ENCODE results near the gene BMAL1. TPM values are rescaled to one million over a fixed set of nuclear protein-coding genes. Genes with fewer than 3 reads are reported as not detected.

BMAL1 gene
- total RNA-seq (ENCODE audit: low replicate concordance): 7.3 and 9.5 TPM in 2 replicates
- long read RNA-seq, transcript ARNTL-203 (20 exons, 2,746 nt): major isoform, 5 of 36 reads
- long read RNA-seq, partial matches to known transcripts: 3 of 36 reads
- long read RNA-seq, other reads (novel, unspliced or antisense): 23 of 36 reads

- H3K36me3 Mint-ChIP-seq: no peaks in the 10 kb centered on the region
- TF ChIP-seq CTCF (conservative IDR thresholded peaks at IDR 0.05): no peak
- H3K9me3 Mint-ChIP-seq: no peaks in the 10 kb centered on the region
- H3K4me1 Mint-ChIP-seq (ENCODE audit: unreplicated experiment): peaks cover 14% of the 10 kb centered on the region
- peak within 1 kb of the TSS; percentile 97 for H3K4me3 Mint-ChIP-seq
- no peak for DNase-seq (ENCODE audit: extremely low spot score, unreplicated experiment)
- peak within 1 kb of the TSS; percentile 74 for H3K27ac Mint-ChIP-seq
- peaks cover 89% of the 10 kb centered on the region for H3K27me3 Mint-ChIP-seq
Measured at GRCh38 chr11:13277768-13278608, at the start of gene BMAL1. BMAL1 (plus strand) TSS chr11:13277790; CDS start chr11:13354309, 76,519 bp downstream.

GRCh38 chr11:13228572-13228971 is 49.0 kb upstream of the BMAL1 start:
- Mint-ChIP-seq H3K4me1 (ENCODE audit: unreplicated experiment) (peaks cover 11% of the 10 kb centered on the region), H3K27ac (no peak overlapping the region), H3K4me3 (no peak overlapping the region), H3K9me3 (no peaks in the 10 kb centered on the region), H3K36me3 (no peaks in the 10 kb centered on the region), H3K27me3 (peaks cover 17% of the 10 kb centered on the region)
- no peak for DNase-seq (ENCODE audit: extremely low spot score, unreplicated experiment)
- no peak for TF ChIP-seq CTCF (conservative IDR thresholded peaks at IDR 0.05)

GRCh38 chr11:13229136-13229535 is 48.5 kb upstream of the BMAL1 start:
- no peaks in the 10 kb centered on the region for H3K9me3 Mint-ChIP-seq
- no peak for DNase-seq (ENCODE audit: extremely low spot score, unreplicated experiment)
- peaks cover 11% of the 10 kb centered on the region for H3K4me1 Mint-ChIP-seq (ENCODE audit: unreplicated experiment)
- peaks cover 17% of the 10 kb centered on the region for H3K27me3 Mint-ChIP-seq
- no peaks in the 10 kb centered on the region for H3K36me3 Mint-ChIP-seq
- no peak overlapping the region for H3K4me3 Mint-ChIP-seq
- H3K27ac Mint-ChIP-seq: no peak overlapping the region
- TF ChIP-seq CTCF (conservative IDR thresholded peaks at IDR 0.05): no peak

GRCh38 chr11:13229711-13230318 is 47.8 kb upstream of the BMAL1 start:
- Mint-ChIP-seq H3K27me3 (peaks cover 17% of the 10 kb centered on the region), H3K4me3 (no peak overlapping the region), H3K9me3 (no peaks in the 10 kb centered on the region), H3K27ac (no peak overlapping the region), H3K4me1 (ENCODE audit: unreplicated experiment) (peaks cover 11% of the 10 kb centered on the region), H3K36me3 (no peaks in the 10 kb centered on the region)
- TF ChIP-seq CTCF (conservative IDR thresholded peaks at IDR 0.05): no peak
- no peak for DNase-seq (ENCODE audit: extremely low spot score, unreplicated experiment)

- H3K27me3 Mint-ChIP-seq: peaks cover 13% of the 10 kb centered on the region
- H3K4me1 Mint-ChIP-seq (ENCODE audit: unreplicated experiment): peaks cover 11% of the 10 kb centered on the region
- H3K36me3 Mint-ChIP-seq: no peaks in the 10 kb centered on the region
- DNase-seq (ENCODE audit: extremely low spot score, unreplicated experiment): no peak
- no peaks in the 10 kb centered on the region for H3K9me3 Mint-ChIP-seq
- no peak overlapping the region for H3K4me3 Mint-ChIP-seq
- TF ChIP-seq CTCF (conservative IDR thresholded peaks at IDR 0.05): no peak
- H3K27ac Mint-ChIP-seq: no peak overlapping the region
Measured at GRCh38 chr11:13233173-13233745, 44.3 kb upstream of the BMAL1 start.

All from type B pancreatic cell (in vitro differentiated cells).